ENCODE measurements around the gene MACO1.
"Not testable (repeated sequence)": the region's sequence is repeated elsewhere in the genome, so short reads cannot be mapped to it uniquely, and the experiment has no call there.

MACO1 gene

GRCh38 chr1:25458541-25459298 lies 28.0 kb downstream of the MACO1 start:
- no peak for DNase-seq

GRCh38 chr1:25460020-25460419 lies 29.3 kb downstream of the MACO1 start:
- DNase-seq, result no peak

GRCh38 chr1:25460816-25461215 lies 30.1 kb downstream of the MACO1 start:
- not testable (repeated sequence) for DNase-seq

- DNase-seq, result no peak
These were observed 31.2 kb downstream of the MACO1 start for GRCh38 chr1:25461849-25462248.

- DNase-seq, result no peak
These were observed 32.0 kb downstream of the MACO1 start for GRCh38 chr1:25462732-25463131.

GRCh38 chr1:25467193-25467592 lies 36.5 kb downstream of the MACO1 start:
- DNase-seq, result no peak

GRCh38 chr1:25467616-25468015 lies 36.9 kb downstream of the MACO1 start:
- no peak for DNase-seq

GRCh38 chr1:25468033-25468432 lies 37.3 kb downstream of the MACO1 start:
- no peak for DNase-seq

- DNase-seq, result no peak
These were observed 38.5 kb downstream of the MACO1 start for GRCh38 chr1:25469177-25469576.

- DNase-seq, result no peak
These were observed 41.8 kb downstream of the MACO1 start for GRCh38 chr1:25472471-25472870.

GRCh38 chr1:25473653-25474225 lies 43.0 kb downstream of the MACO1 start:
- no peak for DNase-seq

GRCh38 chr1:25474439-25475047 lies 43.8 kb downstream of the MACO1 start:
- DNase-seq, result no peak

GRCh38 chr1:25476186-25477097 lies 45.7 kb downstream of the MACO1 start:
- DNase-seq, result no peak

GRCh38 chr1:25477448-25478034 lies 46.8 kb downstream of the MACO1 start:
- DNase-seq, result no peak

- DNase-seq, result no peak
These were observed 47.9 kb downstream of the MACO1 start for GRCh38 chr1:25478633-25479032.

- no peak for DNase-seq
These were observed 50.9 kb downstream of the MACO1 start for GRCh38 chr1:25481625-25482024.

- DNase-seq, result no peak
These were observed 51.5 kb downstream of the MACO1 start for GRCh38 chr1:25482211-25482610.

- no peak for DNase-seq
These were observed 53.4 kb downstream of the MACO1 start for GRCh38 chr1:25484096-25484495.

- no peak for DNase-seq
These were observed 53.8 kb downstream of the MACO1 start for GRCh38 chr1:25484533-25484932.

- DNase-seq, result no peak
These were observed 55.1 kb downstream of the MACO1 start for GRCh38 chr1:25485536-25486411.

GRCh38 chr1:25486602-25487001 lies 55.9 kb downstream of the MACO1 start:
- no peak for DNase-seq

GRCh38 chr1:25487628-25488027 lies 56.9 kb downstream of the MACO1 start:
- peak; percentile 6 for DNase-seq

Measured in stimulated activated naive CD4-positive, alpha-beta T cell treated with Interleukin-2 at 50 U/mL for 16 hours (primary cell).